IMR-90 (cell line): ENCODE measurements around the gene WDR47. TPM values are rescaled to one million over a fixed set of nuclear protein-coding genes. Genes with fewer than 3 reads are reported as not detected.

Source experiments
- ATAC-seq: fragments of 200-7000 bp; cut with Tn5 transposase; 2 replicates; pipeline ENCODE4 v1.9.1; 2020; ENCODE audit warnings: low read depth, mild to moderate bottlenecking, moderate library complexity
- BruUV-seq: library from RNA; stranded (reverse); fragments of 400-500 nt; replicated peaks from 2 replicates; lab custom pipeline; 2021; lab: Mats Ljungman, UMichigan
- CTCF ChIA-PET: fragments of 300-600 bp; formaldehyde crosslinking; extraction: SDS; loops from one replicate; lab custom pipeline; 2021; ENCODE audit warnings: antibody characterized with exemption; lab: Yijun Ruan, JAX
- POLR2A ChIA-PET: fragments of 300-600 bp; sonication (Branson Sonifier 250); formaldehyde crosslinking; loops from one replicate; lab custom pipeline; 2022; ENCODE audit warnings: antibody characterized with exemption; ENCODE audit not compliant: unreplicated experiment; lab: Charles Lee
- DNase-seq: peaks from one replicate; pipeline ENCODE4 v3.0.0; 2013
- H2AFZ ChIP-seq: replicated peaks from 2 replicates; pipeline ENCODE3; 2013; ENCODE audit warnings: low read length, mild to moderate bottlenecking; ENCODE audit not compliant: poor library complexity
- H2AK5ac ChIP-seq: 2 replicates; pipeline ENCODE4 v1.6.1; 2013; ENCODE audit warnings: low read depth, low read length, inconsistent platforms
- H2AK9ac ChIP-seq: replicated peaks from 2 replicates; pipeline ENCODE3; 2013; ENCODE audit warnings: mild to moderate bottlenecking, low read depth, low read length, moderate library complexity; ENCODE audit not compliant: poor library complexity
- H2BK120ac ChIP-seq: 2 replicates; pipeline ENCODE4 v1.6.1; 2013; ENCODE audit warnings: low read depth, low read length, inconsistent platforms
- H2BK15ac ChIP-seq: 3 replicates; pipeline ENCODE4 v1.6.1; 2013; ENCODE audit warnings: low read depth, low read length, inconsistent platforms
- H2BK20ac ChIP-seq: 2 replicates; pipeline ENCODE4 v1.6.1; 2013; ENCODE audit warnings: low read depth, mild to moderate bottlenecking, inconsistent platforms, low read length, moderate library complexity
- H2BK5ac ChIP-seq: 2 replicates; pipeline ENCODE4 v1.6.1; 2013; ENCODE audit warnings: mild to moderate bottlenecking, low read depth, low read length, inconsistent platforms; ENCODE audit not compliant: poor library complexity, severe bottlenecking
- H3K14ac ChIP-seq: replicated peaks from 2 replicates; pipeline ENCODE4 v1.6.1; 2013; ENCODE audit warnings: low read depth, low read length, inconsistent platforms
- H3K18ac ChIP-seq: 2 replicates; pipeline ENCODE4 v1.6.1; 2013; ENCODE audit warnings: low read depth, low read length, control low read depth
- H3K23ac ChIP-seq: 2 replicates; pipeline ENCODE4 v1.6.1; 2013; ENCODE audit warnings: low read depth, low read length, inconsistent platforms
- H3K27ac ChIP-seq: 2 replicates; pipeline ENCODE4 v1.5.1; 2013; ENCODE audit warnings: mild to moderate bottlenecking, control low read depth, low read length; ENCODE audit not compliant: insufficient read depth
- H3K27me3 ChIP-seq: 2 replicates; pipeline ENCODE4 v1.6.1; 2013; ENCODE audit warnings: low read length; ENCODE audit not compliant: control insufficient read depth, insufficient read depth
- H3K36me3 ChIP-seq: 2 replicates; pipeline ENCODE4 v1.6.1; 2013; ENCODE audit warnings: low read length, mixed read lengths; ENCODE audit not compliant: control insufficient read depth, insufficient read depth
- H3K4ac ChIP-seq: 2 replicates; pipeline ENCODE4 v1.6.1; 2013; ENCODE audit warnings: low read depth, low read length, inconsistent platforms
- H3K4me1 ChIP-seq: 2 replicates; pipeline ENCODE4 v1.6.1; 2013; ENCODE audit warnings: low read length, mixed read lengths; ENCODE audit not compliant: control insufficient read depth, insufficient read depth
- H3K4me2 ChIP-seq: 2 replicates; pipeline ENCODE4 v1.6.1; 2013; ENCODE audit warnings: low read depth, mild to moderate bottlenecking, control low read depth, low read length, moderate library complexity
- H3K4me3 ChIP-seq: 2 replicates; pipeline ENCODE4 v1.5.1; 2013; ENCODE audit warnings: low read depth, mild to moderate bottlenecking, control low read depth, low read length, moderate library complexity; ENCODE audit not compliant: insufficient read depth
- H3K56ac ChIP-seq: 2 replicates; pipeline ENCODE4 v1.6.1; 2013; ENCODE audit warnings: low read length, inconsistent platforms; ENCODE audit not compliant: insufficient read depth; ENCODE audit errors: extremely low read depth
- H3K79me1 ChIP-seq, 2 experiments: 2 replicates each; pipeline ENCODE4 v1.6.1; 2013; ENCODE audit warnings: low read length in 2 of 2, inconsistent platforms in 1 of 2, low read depth in 1 of 2
- H3K9ac ChIP-seq: 2 replicates; pipeline ENCODE4 v1.6.1; 2013; ENCODE audit warnings: low read depth, low read length, control low read depth
- H3K9me1 ChIP-seq: 2 replicates; pipeline ENCODE4 v1.6.1; 2013; ENCODE audit warnings: low read length, inconsistent platforms; ENCODE audit not compliant: insufficient read depth
- H3K9me3 ChIP-seq: 2 replicates; pipeline ENCODE4 v1.6.1; 2013; ENCODE audit warnings: low read length; ENCODE audit not compliant: control insufficient read depth, insufficient read depth
- H4K20me1 ChIP-seq: 2 replicates; pipeline ENCODE4 v1.6.1; 2013; ENCODE audit warnings: low read length, inconsistent platforms; ENCODE audit not compliant: insufficient read depth
- H4K5ac ChIP-seq: 2 replicates; pipeline ENCODE4 v1.6.1; 2013; ENCODE audit warnings: mild to moderate bottlenecking, low read depth, low read length, control low read depth
- H4K8ac ChIP-seq, 2 experiments: 2 replicates each; pipeline ENCODE4 v1.6.1; 2013; ENCODE audit warnings: low read depth in 2 of 2, low read length in 2 of 2, control low read depth in 1 of 2, inconsistent platforms in 1 of 2
- H4K91ac ChIP-seq: 2 replicates; pipeline ENCODE4 v1.6.1; 2013; ENCODE audit warnings: low read depth, low read length, inconsistent platforms; ENCODE audit not compliant: insufficient read depth
- FOS ChIP-seq: fragments of 150-350 bp; IDR thresholded peaks from 2 replicates; pipeline ENCODE4 v1.6.1; 2016; ENCODE audit warnings: low read depth, low read length
- MAFK ChIP-seq: IDR thresholded peaks from 2 replicates; pipeline ENCODE4 v1.6.1; 2012; ENCODE audit warnings: low read depth, low read length, improper control_type of control experiment
- WGBS, 2 experiments: methylation state at CpG; one replicate each; pipeline versions ENCODE4 v1.1.5 to v1.1.7; 2013; ENCODE audit warnings: missing lambda C conversion rate in 2 of 2; ENCODE audit not compliant: insufficient read length in 1 of 2; ENCODE audit errors: extremely low coverage in 2 of 2; 5-methylcytosine and 5-hydroxymethylcytosine counted together
- dilution Hi-C: fragments of 300-500 bp; cut with HindIII; formaldehyde crosslinking; loops from one replicate; pipeline ENCODE4 v1.14.3; 2018; ENCODE audit warnings: low sequenced_read_pairs; ENCODE audit not compliant: unreplicated experiment
- in situ Hi-C: fragments of 300-500 bp; cut with MboI; formaldehyde crosslinking; loops from 3 replicates; pipeline ENCODE4 v1.14.3; 2019; ENCODE audit warnings: low sequenced_read_pairs, inconsistent platforms, mixed read lengths
- intact Hi-C: fragments of 100-400 bp; cut with micrococcal nuclease; formaldehyde crosslinking; loops from 2 replicates; pipeline ENCODE4 v1.10.0; 2022
- polyA plus RNA-seq, 3 experiments: library from polyadenylated mRNA; depleted of rRNA; stranded (reverse); fragments of >200 nt; gene quantifications; 2 replicates each; pipeline ENCODE4 v1.2.3, GENCODE V29; 2012; ENCODE audit warnings: low replicate concordance in 1 of 3
- total RNA-seq: library from RNA; depleted of rRNA; stranded (reverse); fragments of >200 nt; gene quantifications from 2 replicates; pipeline ENCODE4 v1.2.3, GENCODE V29; 2012

The WDR47 gene
- total and polyA plus RNA-seq, 2 of the 4 experiments (the other 2 are of a cell fraction) = 8.2 to 17.4 TPM

DNA sequence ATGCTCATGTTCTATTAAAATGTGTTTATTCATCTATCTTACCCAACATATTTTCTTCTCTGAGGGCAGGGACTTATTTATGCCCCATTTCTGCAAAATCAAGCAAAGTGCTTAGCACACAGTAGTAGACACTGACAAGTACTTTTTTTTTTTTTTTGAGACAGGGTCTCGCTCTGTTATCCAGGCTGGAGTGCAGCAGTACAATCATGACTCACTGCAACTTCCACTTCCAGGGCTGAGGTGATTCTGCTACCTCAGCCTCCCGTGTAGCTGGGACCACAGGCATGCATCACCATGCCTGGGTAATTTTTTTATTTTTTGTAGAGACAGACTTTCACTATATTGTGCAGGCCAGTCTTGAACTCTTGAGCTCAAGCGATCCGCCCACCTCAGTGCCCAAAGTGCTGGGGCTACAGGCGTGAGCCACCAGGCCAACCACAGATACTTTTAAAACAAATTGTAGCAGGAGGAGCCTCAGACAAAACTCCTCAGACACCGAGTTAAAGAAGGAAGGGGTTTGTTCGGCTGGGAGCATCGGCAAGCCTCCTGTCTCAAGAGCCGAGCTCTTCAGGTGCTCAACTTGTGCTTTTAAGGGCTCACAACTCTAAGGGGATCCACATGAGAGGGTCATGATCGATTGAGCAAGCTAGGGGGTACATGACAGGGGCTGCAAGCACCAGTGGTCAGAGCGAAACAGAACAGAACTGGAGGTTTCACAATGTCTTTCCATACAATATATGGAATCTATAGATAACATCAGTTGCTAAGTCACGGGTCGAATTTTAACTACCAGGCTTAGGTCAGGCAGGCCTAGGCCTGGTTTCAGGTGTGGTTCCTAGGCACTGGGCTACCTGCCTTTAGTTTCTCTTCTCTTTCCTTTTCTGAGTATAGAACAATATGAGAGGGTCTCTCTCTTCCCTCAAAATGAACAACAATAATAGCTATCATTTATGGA, 42.9 kb upstream of the WDR47 start:
- H3K23ac ChIP-seq = no peak overlapping the region
- H3K9ac ChIP-seq = no peak overlapping the region
- no TSS peak for BruUV-seq
- no peak overlapping the region for H2BK5ac ChIP-seq
- no peak overlapping the region for H2AK5ac ChIP-seq
- no peak overlapping the region for H2BK20ac ChIP-seq
- peak; percentile 47 for DNase-seq
- H4K8ac ChIP-seq = no peak overlapping the region
- dilution Hi-C loops (no loop called here), intact Hi-C loops (no loop called here), in situ Hi-C loops (no loop called here)
- H3K4me2 ChIP-seq = no peak overlapping the region
- H4K20me1 ChIP-seq = no peaks in the 10 kb centered on the region
- no peak overlapping the region for H4K91ac ChIP-seq
- H3K14ac ChIP-seq = no peak overlapping the region; the same call in 1 of the 2 replicates
- H3K4me3 ChIP-seq = no peak overlapping the region
- WGBS, 2 experiments = 87% methylated on average over 3 of the region's 13 CpGs; no CpG with 5 or more reads in 1 of the 2 experiments
- H3K27ac ChIP-seq = no peak overlapping the region
- TF ChIP-seq MAFK = peak; percentile 2; the same call in 1 of the 2 replicates
- TF ChIP-seq FOS = no peak
- H2BK120ac ChIP-seq = no peak overlapping the region
- no peak for ATAC-seq
- no peaks in the 10 kb centered on the region for H3K9me1 ChIP-seq
- peaks cover 5 to 11% of the 10 kb centered on the region in 2 experiments; a peak in 3 of 4 replicates for H3K79me1 ChIP-seq
- H4K5ac ChIP-seq = no peak overlapping the region
- ChIA-PET CTCF (no interaction called here), POLR2A (interaction anchor here (1.1 kb wide), 1 partner anchor 9 kb away, joined by 4 read pairs; the partner anchor contains the start of gene TAF13)
- no peaks in the 10 kb centered on the region for H3K36me3 ChIP-seq
- no peak overlapping the region for H3K18ac ChIP-seq
- H3K4ac ChIP-seq = no peak overlapping the region
- no peak overlapping the region for H3K56ac ChIP-seq
- H2AFZ ChIP-seq = no peak overlapping the region
- H3K4me1 ChIP-seq = no peaks in the 10 kb centered on the region
- H2BK15ac ChIP-seq = no peak overlapping the region
- H3K27me3 ChIP-seq = no peaks in the 10 kb centered on the region
- no peak overlapping the region for H2AK9ac ChIP-seq
- H3K9me3 ChIP-seq = no peaks in the 10 kb centered on the region
